Stimulated activated CD4-positive, alpha-beta T cell treated with anti-CD3 and anti-CD28 coated beads, TNF-alpha, amount 100 ng/mL, for 4 hours (primary cell): ENCODE data around the gene KRT74.

ENCODE experiments used
- DNase-seq, 3 experiments: peaks; one replicate each; pipeline ENCODE4 v3.0.0-alpha.2; 2020; ENCODE audit warnings: low read depth in 3 of 3

Gene KRT74

DNA sequence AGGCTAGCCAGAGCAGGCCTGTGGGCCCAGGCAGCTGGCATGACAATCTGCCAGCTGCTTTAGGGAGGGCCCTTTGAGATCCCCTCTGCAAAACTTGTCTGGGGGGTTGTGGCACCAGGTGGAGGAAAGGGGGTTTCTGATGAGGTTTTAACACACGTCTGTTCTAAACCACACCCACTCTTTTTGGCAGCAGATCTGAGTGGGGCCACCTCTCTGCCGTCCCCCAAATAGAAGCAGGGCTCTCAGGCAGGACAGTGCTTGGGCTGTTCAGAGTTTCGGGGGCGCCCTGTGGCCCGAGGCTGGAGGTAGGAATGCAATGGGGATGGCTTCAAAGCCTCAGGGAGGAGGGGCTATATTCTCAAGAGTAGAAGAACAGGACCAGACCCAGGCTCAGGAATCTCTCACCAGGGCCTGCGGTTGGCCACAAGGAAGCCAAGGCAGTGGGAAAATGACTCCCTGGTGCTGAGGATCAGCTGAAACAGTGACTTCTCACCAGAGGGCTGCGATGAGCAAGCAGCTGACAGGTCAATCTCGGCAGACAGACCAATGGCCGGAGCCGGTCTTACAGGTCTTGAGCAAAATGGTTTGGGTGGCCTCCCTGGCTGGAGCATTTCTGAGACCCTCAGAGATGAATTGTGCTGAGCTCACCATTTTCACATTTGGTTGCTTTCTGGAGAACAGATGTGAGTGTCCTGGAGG lies 51.9 kb downstream of the KRT74 start:
- DNase-seq = no peak

DNA sequence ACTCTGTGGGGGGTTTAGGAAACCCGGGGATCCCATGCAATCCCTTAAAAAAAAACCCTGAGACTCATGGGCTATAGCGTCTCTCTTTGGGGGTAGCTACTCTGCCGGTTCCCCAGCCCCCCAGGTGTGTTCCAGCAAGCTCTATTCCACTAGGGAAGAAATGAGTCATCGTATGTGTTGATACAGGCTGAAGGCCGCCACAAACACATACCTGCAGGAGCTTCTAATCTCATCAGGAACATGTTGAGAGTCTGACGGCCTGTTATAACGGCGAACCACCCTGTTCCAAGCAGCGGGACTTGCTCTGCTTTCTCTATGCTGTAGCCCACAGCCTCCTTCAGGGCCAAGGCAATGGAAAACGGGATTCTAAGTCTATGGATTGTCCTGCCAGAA lies 52.5 kb downstream of the KRT74 start:
- DNase-seq = no peak

DNA sequence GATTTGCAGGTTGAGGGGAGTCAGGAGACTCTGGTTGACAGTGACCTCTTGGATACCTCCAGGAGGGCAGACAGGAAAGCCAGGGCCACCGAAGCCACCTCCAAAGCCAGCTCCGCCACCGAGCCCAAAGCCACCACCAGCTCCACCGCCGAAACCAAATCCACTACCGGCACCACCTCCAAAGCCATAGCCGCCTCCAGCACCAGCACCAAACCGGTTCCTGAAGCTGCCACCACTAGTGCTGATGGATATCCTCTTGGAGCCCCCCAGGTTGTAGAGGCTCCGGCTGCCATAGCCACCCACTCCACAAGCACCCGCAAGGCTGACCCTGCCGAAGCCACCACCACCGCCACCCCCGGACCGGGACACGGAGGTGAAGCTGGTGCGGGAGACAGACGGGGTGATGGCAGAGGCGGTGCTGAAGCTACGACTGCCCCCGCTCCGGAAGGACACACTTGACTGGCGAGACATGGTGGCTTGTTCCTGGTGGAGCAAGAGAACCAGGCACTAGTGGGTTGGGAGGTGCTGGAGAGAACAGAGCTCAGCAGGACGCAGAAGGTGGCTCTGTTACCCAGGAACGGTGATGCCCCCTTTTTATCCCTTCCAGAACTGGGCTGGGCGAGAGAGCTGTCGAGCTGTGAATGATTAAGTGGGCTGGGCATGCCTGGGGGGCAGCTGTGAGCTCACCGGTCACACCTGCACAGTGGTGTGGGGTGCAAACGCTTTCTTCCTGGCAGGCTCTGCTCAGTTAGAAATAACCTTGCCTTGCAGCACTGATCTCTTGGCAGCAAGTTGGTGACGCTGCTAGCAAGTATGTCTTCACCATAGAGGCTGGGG lies 53.6 kb downstream of the KRT74 start, which contains the start of gene KRT5:
Gene KRT5 (minus strand): TSS at position 569 of the 837 bp plus-strand sequence. CDS start 98 bp downstream, at position 471.
- DNase-seq = no peak

DNA sequence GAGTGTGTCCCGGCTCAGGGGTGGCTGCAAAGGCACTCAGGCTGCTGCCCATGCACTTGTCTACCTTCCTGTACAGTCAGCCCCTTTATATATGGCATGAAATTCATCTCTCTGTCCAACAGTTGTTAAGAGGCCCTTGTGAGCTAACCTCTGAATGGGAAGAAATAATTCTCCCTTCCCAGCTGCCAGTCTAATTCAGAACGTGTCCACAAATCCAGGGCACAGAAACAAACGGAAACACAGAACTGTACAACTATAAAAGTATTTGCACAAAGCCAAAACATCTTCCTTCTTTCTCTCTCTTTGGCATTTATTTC lies 54.3 kb downstream of the KRT74 start:
- no peak for DNase-seq

DNA sequence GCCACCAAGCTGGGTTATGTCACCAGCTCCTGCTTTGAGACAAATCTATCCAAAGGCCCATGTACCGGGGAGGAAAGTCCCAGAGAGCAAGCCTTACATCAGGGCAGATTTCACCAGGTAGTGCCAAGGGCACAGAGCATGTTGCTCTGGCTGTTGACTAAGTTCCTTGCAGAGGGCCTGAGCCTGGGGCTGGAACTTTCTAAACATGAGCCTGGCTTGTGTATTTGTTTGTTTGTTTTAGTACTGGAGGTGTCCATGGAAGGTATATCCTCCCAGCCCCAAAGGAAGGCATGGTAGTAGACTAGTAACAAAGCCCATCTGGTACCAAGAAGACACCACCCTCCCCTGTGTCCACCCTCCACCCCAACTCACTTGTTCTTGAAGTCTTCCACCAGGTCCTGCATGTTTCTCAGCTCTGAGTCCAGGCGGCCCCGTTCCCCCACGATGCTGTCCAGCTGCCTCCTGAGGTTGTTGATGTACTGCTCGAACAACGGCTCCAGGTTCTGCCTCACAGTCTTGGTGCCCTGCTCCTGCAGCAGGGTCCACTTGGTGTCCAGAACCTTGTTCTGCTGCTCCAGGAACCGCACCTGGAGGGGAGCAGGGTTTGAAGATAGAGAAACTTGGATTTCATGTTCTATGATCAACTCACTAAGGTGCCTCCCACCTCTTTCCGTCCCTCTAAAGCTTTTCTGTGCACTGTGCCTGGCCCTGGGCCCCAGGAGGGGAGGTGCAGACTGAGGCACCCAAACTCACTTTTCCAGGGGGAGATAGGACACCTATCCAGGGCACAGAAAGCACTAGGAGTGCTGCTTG lies 54.9 kb downstream of the KRT74 start:
- DNase-seq = no peak

DNA sequence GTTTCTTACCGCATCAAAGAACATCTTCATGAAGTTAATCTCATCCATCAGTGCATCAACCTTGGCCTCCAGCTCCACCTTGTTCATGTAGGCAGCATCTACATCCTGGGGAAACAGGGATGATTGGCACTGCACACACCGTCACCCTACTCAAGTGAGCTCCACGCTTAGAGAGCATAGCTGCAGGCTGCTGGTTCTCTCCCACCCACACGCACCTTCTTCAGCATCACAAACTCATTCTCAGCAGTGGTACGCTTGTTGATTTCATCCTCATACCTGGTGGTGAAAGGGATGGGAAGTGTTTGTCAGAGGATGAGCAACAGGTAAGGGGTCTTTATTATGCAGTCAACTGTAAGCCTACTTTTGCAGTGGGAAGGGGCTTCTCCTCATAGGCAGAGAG lies 55.8 kb downstream of the KRT74 start:
- DNase-seq = no peak

DNA sequence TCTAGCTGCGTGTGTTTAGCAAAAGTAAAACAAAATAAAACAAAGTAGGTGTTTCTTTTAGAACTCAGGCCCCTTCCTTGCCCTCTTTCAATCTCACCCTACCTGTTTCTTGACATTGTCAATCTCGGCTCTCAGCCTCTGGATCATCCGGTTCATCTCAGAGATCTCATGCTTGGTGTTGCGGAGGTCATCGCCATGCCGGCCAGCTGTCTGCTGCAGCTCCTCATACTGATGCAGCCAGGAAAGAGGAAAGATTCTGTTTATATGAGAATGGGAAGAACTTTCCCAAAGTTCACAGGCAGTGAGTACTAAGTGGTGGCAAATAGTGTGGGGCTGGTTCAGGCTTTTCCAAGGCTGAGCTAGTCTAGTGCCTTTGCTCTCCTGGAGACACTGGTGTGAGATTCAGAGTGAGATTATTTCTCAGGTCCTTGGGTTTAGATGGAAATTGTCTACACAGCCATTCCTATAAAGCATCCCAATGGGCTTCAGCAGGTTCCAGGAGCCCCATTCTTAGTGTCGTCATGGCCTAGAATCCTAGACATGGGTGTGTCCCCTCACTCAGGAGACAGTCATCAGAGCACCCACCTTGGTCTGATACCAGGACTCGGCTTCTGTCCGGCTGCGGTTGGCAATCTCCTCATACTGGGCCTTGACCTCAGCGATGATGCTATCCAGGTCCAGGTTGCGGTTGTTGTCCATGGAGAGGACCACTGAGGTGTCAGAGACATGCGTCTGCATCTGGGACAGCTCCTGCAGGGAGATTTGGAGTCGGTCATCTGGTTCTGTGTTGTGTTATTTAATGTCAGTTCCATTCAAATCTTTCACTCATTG lies 56.4 kb downstream of the KRT74 start:
- DNase-seq = no peak

DNA sequence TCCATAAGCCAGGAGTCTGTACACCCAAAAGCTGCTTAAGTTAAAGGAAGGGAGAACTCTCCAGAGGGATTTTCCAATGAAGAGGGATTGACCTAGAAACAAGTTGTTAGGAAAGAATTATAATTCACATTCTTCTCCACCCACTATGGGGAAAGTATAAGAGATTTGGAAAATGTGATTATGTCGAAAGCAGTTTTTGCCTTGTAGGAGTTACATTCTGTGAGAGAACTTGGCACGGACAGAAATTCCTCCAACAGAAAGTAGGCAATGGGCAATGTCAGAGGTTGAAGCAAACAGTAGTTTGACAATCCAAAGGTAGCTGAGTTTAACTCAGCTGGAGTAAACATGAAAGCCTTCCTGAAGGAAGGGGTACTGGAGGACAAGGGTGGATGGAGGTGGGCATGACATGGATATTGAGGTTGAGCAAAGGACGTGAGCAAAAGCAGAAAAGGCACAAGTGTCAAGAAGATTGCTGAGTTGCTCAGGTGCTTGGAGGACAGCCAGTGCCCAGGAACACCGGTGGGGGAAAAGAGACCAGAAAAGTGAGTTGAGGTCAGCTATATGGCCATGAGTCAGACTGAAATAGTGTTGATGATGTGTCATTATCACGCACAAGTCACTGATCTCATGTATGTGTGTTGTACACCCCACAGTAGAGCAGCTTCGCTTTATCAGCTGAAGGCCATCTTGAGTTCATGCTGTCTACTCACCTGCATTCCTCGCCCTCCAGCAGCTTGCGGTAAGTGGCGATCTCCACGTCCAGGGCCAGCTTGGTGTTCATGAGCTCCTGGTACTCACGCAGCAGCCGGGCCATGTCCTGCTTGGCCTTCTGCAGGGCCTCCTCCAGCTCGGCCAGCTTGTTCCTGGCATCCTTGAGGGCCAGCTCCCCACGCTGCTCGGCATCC lies 57.5 kb downstream of the KRT74 start:
- no peak for DNase-seq
